Lower leg skin (tissue), 4 donors: ENCODE results near the gene CYP3A4. TPM values are rescaled to one million over a fixed set of nuclear protein-coding genes. Genes with fewer than 3 reads are reported as not detected.
"Not testable (repeated sequence)": the region's sequence is repeated elsewhere in the genome, so short reads cannot be mapped to it uniquely, and the experiment has no call there.

Source experiments
- DNase-seq, 2 donors: peaks; one replicate each; pipeline ENCODE4 v3.0.0-alpha.2; 2019; ENCODE audit warnings: low spot score in 2 of 2
- H3K4me3 ChIP-seq: fragments of 200-600 bp; sonication (generic); 2 replicates; pipeline ENCODE4 v1.5.1; 2017; ENCODE audit warnings: mild to moderate bottlenecking, low read depth; ENCODE audit not compliant: poor library complexity, severe bottlenecking
- CTCF ChIP-seq, 3 donors: fragments of 450-650 bp; IDR thresholded peaks; one replicate each; pipeline ENCODE4 v1.5.1; 2016; ENCODE audit warnings: antibody characterized with exemption in 3 of 3, mild to moderate bottlenecking in 3 of 3, moderate library complexity in 2 of 3
- POLR2A ChIP-seq, 2 donors: fragments of 450-650 bp; IDR thresholded peaks; one replicate each; pipeline ENCODE4 v1.6.1; 2016 to 2017; ENCODE audit warnings: antibody characterized with exemption in 2 of 2, mild to moderate bottlenecking in 1 of 2, moderate library complexity in 1 of 2
- WGBS, 2 donors: methylation state at CpG; one replicate each; pipeline ENCODE4 v1.1.5; 2018; 5-methylcytosine and 5-hydroxymethylcytosine counted together
- intact Hi-C: fragments of 100-400 bp; cut with DNase I; formaldehyde crosslinking; loops from one replicate; pipeline ENCODE4 v1.15.0; 2023; ENCODE audit warnings: low total_unique reads
- total RNA-seq, 4 donors: library from RNA; depleted of rRNA; stranded (reverse); fragments of >200 nt; gene quantifications; one replicate each; pipeline ENCODE4 v1.1.0, GENCODE V29; 2016

CYP3A4 gene
- total RNA-seq, 4 donors from 2014 or later: 2.7 to 5.2 (median 4.3) TPM

GRCh38 chr7:99752356-99752755, 31.6 kb downstream of the CYP3A4 start:
- no peak for TF ChIP-seq CTCF (IDR thresholded peaks at IDR 0.05)
- no peak for TF ChIP-seq POLR2A (IDR thresholded peaks at IDR 0.05)
- intact Hi-C loops: no loop called here
- no peak overlapping the region for H3K4me3 ChIP-seq
- WGBS, 2 donors: 24 to 47% methylated on average over 3 of the region's 3 CpGs
- no peak for DNase-seq

- H3K4me3 ChIP-seq, DNase-seq, intact Hi-C loops: not testable (repeated sequence)
- 13% methylated on average over 5 of the region's 5 CpGs for WGBS, 2 donors
Observed at GRCh38 chr7:99751322-99752052, 32.5 kb downstream of the CYP3A4 start.

GRCh38 chr7:99748846-99749579, 35.0 kb downstream of the CYP3A4 start:
- WGBS, 2 donors: 82 to 87% methylated on average over 6 of the region's 6 CpGs
- no peak for DNase-seq
- no peak overlapping the region for H3K4me3 ChIP-seq
- intact Hi-C loops: no loop called here
- no peak for TF ChIP-seq CTCF (IDR thresholded peaks at IDR 0.05)
- no peak for TF ChIP-seq POLR2A (IDR thresholded peaks at IDR 0.05)

- DNase-seq, H3K4me3 ChIP-seq, intact Hi-C loops: not testable (repeated sequence)
- 75 to 83% methylated on average over 3 of the region's 3 CpGs for WGBS, 2 donors
Observed at GRCh38 chr7:99746915-99747314, 37.1 kb downstream of the CYP3A4 start.

- DNase-seq, H3K4me3 ChIP-seq, intact Hi-C loops: not testable (repeated sequence)
- WGBS, 2 donors: 80 to 87% methylated on average over 3 of the region's 3 CpGs
Observed at GRCh38 chr7:99745395-99745794, 38.6 kb downstream of the CYP3A4 start.

- 86 to 87% methylated on average over 4 of the region's 4 CpGs for WGBS, 2 donors
- intact Hi-C loops: no loop called here
- no peak overlapping the region for H3K4me3 ChIP-seq
- no peak for DNase-seq
- TF ChIP-seq CTCF (IDR thresholded peaks at IDR 0.05): no peak
- no peak for TF ChIP-seq POLR2A (IDR thresholded peaks at IDR 0.05)
Observed at GRCh38 chr7:99742737-99743394, 41.1 kb downstream of the CYP3A4 start.

GRCh38 chr7:99741441-99741795, 42.6 kb downstream of the CYP3A4 start:
- TF ChIP-seq CTCF (IDR thresholded peaks at IDR 0.05): no peak
- no peak for TF ChIP-seq POLR2A (IDR thresholded peaks at IDR 0.05)
- DNase-seq: no peak
- H3K4me3 ChIP-seq: no peak overlapping the region
- intact Hi-C loops: no loop called here
- 80 to 90% methylated on average over 2 of the region's 2 CpGs for WGBS, 2 donors
